ENCODE results near the gene PRAMEF14. TPM values are rescaled to one million over a fixed set of nuclear protein-coding genes. Genes with fewer than 3 reads are reported as not detected.
A peak's percentile ranks its signal among the peaks of the same experiment; 100 is the strongest.
"Not testable (repeated sequence)": the region's sequence is repeated elsewhere in the genome, so short reads cannot be mapped to it uniquely, and the experiment has no call there.

PRAMEF14 gene
- polyA plus RNA-seq, 3 donors = not detected

GRCh38 chr1:13356774-13357173 lies 9.8 kb upstream of the PRAMEF14 start:
- H3K4me3 Mint-ChIP-seq; H3K27me3 ChIP-seq (ENCODE audit: control insufficient read depth in 2 of 2, insufficient read depth in 2 of 2, low read length in 2 of 2); H3K4me2 ChIP-seq (replicated peaks; ENCODE audit: extremely low read depth, low read length, poor library complexity, severe bottlenecking); H3K36me3 ChIP-seq (replicated peaks in 1 of 2; ENCODE audit: control insufficient read depth in 1 of 2, insufficient read depth in 2 of 2, low read length in 2 of 2); H3K9ac ChIP-seq (ENCODE audit: insufficient read depth, low read length, poor library complexity, severe bottlenecking); H3K36me3 Mint-ChIP-seq; H3K27me3 Mint-ChIP-seq (ENCODE audit: low read depth in 3 of 3); H4K20me1 ChIP-seq (ENCODE audit: insufficient read depth, low read length); H3K4me3 ChIP-seq (replicated peaks in 1 of 3; ENCODE audit: low read depth in 2 of 3, low read length in 3 of 3); H3K4me1 Mint-ChIP-seq; H3K4me1 ChIP-seq (ENCODE audit: control insufficient read depth in 1 of 2, insufficient read depth in 2 of 2, low read length in 2 of 2); H3K9me3 ChIP-seq (replicated peaks in 1 of 2; ENCODE audit: control insufficient read depth in 1 of 2, insufficient read depth in 1 of 2, low read length in 2 of 2); H3K27ac ChIP-seq (ENCODE audit: low read depth in 1 of 2, low read length in 2 of 2); H3K9me3 Mint-ChIP-seq; intact Hi-C loops (cut with micrococcal nuclease); H3K27ac Mint-ChIP-seq; H2AFZ ChIP-seq (ENCODE audit: insufficient read depth, low read depth, low read length, poor library complexity, severe bottlenecking); H3K79me2 ChIP-seq (ENCODE audit: insufficient read depth, low read length): not testable (repeated sequence)
- peak in 2 of 3 donors; percentile 18 to 29 for DNase-seq
- TF ChIP-seq CTCF (IDR thresholded peaks at IDR 0.05) = peak; percentile 66
- 4% methylated on average over 4 of the region's 5 CpGs for WGBS (ENCODE audit: insufficient coverage)

- H3K27me3 Mint-ChIP-seq (ENCODE audit: low read depth in 3 of 3); H3K4me3 Mint-ChIP-seq; H3K4me3 ChIP-seq (replicated peaks in 1 of 3; ENCODE audit: low read depth in 2 of 3, low read length in 3 of 3); H3K4me1 Mint-ChIP-seq; H3K9me3 ChIP-seq (replicated peaks in 1 of 2; ENCODE audit: control insufficient read depth in 1 of 2, insufficient read depth in 1 of 2, low read length in 2 of 2); H3K27me3 ChIP-seq (ENCODE audit: control insufficient read depth in 2 of 2, insufficient read depth in 2 of 2, low read length in 2 of 2); DNase-seq; intact Hi-C loops (cut with micrococcal nuclease); H4K20me1 ChIP-seq (ENCODE audit: insufficient read depth, low read length); H2AFZ ChIP-seq (ENCODE audit: insufficient read depth, low read depth, low read length, poor library complexity, severe bottlenecking); H3K36me3 Mint-ChIP-seq; H3K27ac ChIP-seq (ENCODE audit: low read depth in 1 of 2, low read length in 2 of 2); H3K27ac Mint-ChIP-seq; H3K36me3 ChIP-seq (replicated peaks in 1 of 2; ENCODE audit: control insufficient read depth in 1 of 2, insufficient read depth in 2 of 2, low read length in 2 of 2); H3K9ac ChIP-seq (ENCODE audit: insufficient read depth, low read length, poor library complexity, severe bottlenecking); H3K79me2 ChIP-seq (ENCODE audit: insufficient read depth, low read length); H3K4me2 ChIP-seq (replicated peaks; ENCODE audit: extremely low read depth, low read length, poor library complexity, severe bottlenecking); H3K4me1 ChIP-seq (ENCODE audit: control insufficient read depth in 1 of 2, insufficient read depth in 2 of 2, low read length in 2 of 2): not testable (repeated sequence)
- H3K9me3 Mint-ChIP-seq = peaks cover 0 to 12% (median 7%) of the 10 kb centered on the region in 7 donors
- WGBS (ENCODE audit: insufficient coverage) = no CpG with 5 or more reads among the region's 9 CpGs
Measured at GRCh38 chr1:13354475-13354874, 7.5 kb upstream of the PRAMEF14 start.

- DNase-seq; H3K9ac ChIP-seq (ENCODE audit: insufficient read depth, low read length, poor library complexity, severe bottlenecking); H3K4me3 ChIP-seq (replicated peaks in 1 of 3; ENCODE audit: low read depth in 2 of 3, low read length in 3 of 3); H3K9me3 ChIP-seq (replicated peaks in 1 of 2; ENCODE audit: control insufficient read depth in 1 of 2, insufficient read depth in 1 of 2, low read length in 2 of 2); H3K27me3 Mint-ChIP-seq (ENCODE audit: low read depth in 3 of 3); H3K4me3 Mint-ChIP-seq; H3K79me2 ChIP-seq (ENCODE audit: insufficient read depth, low read length); H3K36me3 Mint-ChIP-seq; intact Hi-C loops (cut with micrococcal nuclease); H3K4me2 ChIP-seq (replicated peaks; ENCODE audit: extremely low read depth, low read length, poor library complexity, severe bottlenecking); H3K27me3 ChIP-seq (ENCODE audit: control insufficient read depth in 2 of 2, insufficient read depth in 2 of 2, low read length in 2 of 2); H3K27ac ChIP-seq (ENCODE audit: low read depth in 1 of 2, low read length in 2 of 2); H3K27ac Mint-ChIP-seq; H3K36me3 ChIP-seq (replicated peaks in 1 of 2; ENCODE audit: control insufficient read depth in 1 of 2, insufficient read depth in 2 of 2, low read length in 2 of 2); H3K4me1 ChIP-seq (ENCODE audit: control insufficient read depth in 1 of 2, insufficient read depth in 2 of 2, low read length in 2 of 2); H4K20me1 ChIP-seq (ENCODE audit: insufficient read depth, low read length); H3K4me1 Mint-ChIP-seq; H2AFZ ChIP-seq (ENCODE audit: insufficient read depth, low read depth, low read length, poor library complexity, severe bottlenecking): not testable (repeated sequence)
- no CpG with 5 or more reads among the region's 8 CpGs for WGBS (ENCODE audit: insufficient coverage)
- H3K9me3 Mint-ChIP-seq = peaks cover 0 to 12% (median 7%) of the 10 kb centered on the region in 7 donors
Measured at GRCh38 chr1:13353476-13353875, 6.5 kb upstream of the PRAMEF14 start.

GRCh38 chr1:13342496-13342895 lies 4.4 kb downstream of the PRAMEF14 start:
- H3K27ac ChIP-seq (ENCODE audit: low read depth in 1 of 2, low read length in 2 of 2); H4K20me1 ChIP-seq (ENCODE audit: insufficient read depth, low read length); H3K9ac ChIP-seq (ENCODE audit: insufficient read depth, low read length, poor library complexity, severe bottlenecking); H3K9me3 ChIP-seq (replicated peaks in 1 of 2; ENCODE audit: control insufficient read depth in 1 of 2, insufficient read depth in 1 of 2, low read length in 2 of 2); H3K9me3 Mint-ChIP-seq; H2AFZ ChIP-seq (ENCODE audit: insufficient read depth, low read depth, low read length, poor library complexity, severe bottlenecking); H3K27me3 Mint-ChIP-seq (ENCODE audit: low read depth in 3 of 3); H3K4me3 Mint-ChIP-seq; DNase-seq; H3K4me3 ChIP-seq (replicated peaks in 1 of 3; ENCODE audit: low read depth in 2 of 3, low read length in 3 of 3); intact Hi-C loops (cut with micrococcal nuclease); H3K79me2 ChIP-seq (ENCODE audit: insufficient read depth, low read length); H3K27me3 ChIP-seq (ENCODE audit: control insufficient read depth in 2 of 2, insufficient read depth in 2 of 2, low read length in 2 of 2); H3K4me1 ChIP-seq (ENCODE audit: control insufficient read depth in 1 of 2, insufficient read depth in 2 of 2, low read length in 2 of 2); H3K36me3 Mint-ChIP-seq; H3K36me3 ChIP-seq (replicated peaks in 1 of 2; ENCODE audit: control insufficient read depth in 1 of 2, insufficient read depth in 2 of 2, low read length in 2 of 2); H3K4me1 Mint-ChIP-seq; H3K4me2 ChIP-seq (replicated peaks; ENCODE audit: extremely low read depth, low read length, poor library complexity, severe bottlenecking): not testable (repeated sequence)
- WGBS (ENCODE audit: insufficient coverage) = no CpG with 5 or more reads among the region's 8 CpGs
- H3K27ac Mint-ChIP-seq = peak overlapping the region in 1 of 7 donors; percentile 61
